BLaER1 treated with 17β-estradiol and CSF1 and Interleukin-3, amounts not matched to agents 10 nM and 100 nM (cell line): ENCODE results near the gene CHD2.

ENCODE experiments used
- H3K27ac ChIP-seq, 11 experiments: shearing (Covaris generic); formaldehyde crosslinking; 2 replicates each; pipeline ENCODE4 v1.8.1; 2022
- H3K27me3 ChIP-seq, 11 experiments: shearing (Covaris generic); formaldehyde crosslinking; 2 replicates each; pipeline ENCODE4 v1.8.1; 2022
- H3K36me3 ChIP-seq, 11 experiments: shearing (Covaris generic); formaldehyde crosslinking; 2 replicates each; pipeline ENCODE4 v1.8.1; 2022
- H3K4me1 ChIP-seq, 10 experiments: shearing (Covaris generic); formaldehyde crosslinking; 2 replicates each; pipeline ENCODE4 v1.8.1; 2022
- H3K4me2 ChIP-seq, 11 experiments: shearing (Covaris generic); formaldehyde crosslinking; 2 replicates each; pipeline ENCODE4 v1.8.1; 2022
- H3K4me3 ChIP-seq, 10 experiments: shearing (Covaris generic); formaldehyde crosslinking; 2 replicates each; pipeline ENCODE4 v1.8.1; 2022
- H3K9ac ChIP-seq, 11 experiments: shearing (Covaris generic); formaldehyde crosslinking; 2 replicates each; pipeline ENCODE4 v1.8.1; 2022
- H3K9me3 ChIP-seq, 11 experiments: shearing (Covaris generic); formaldehyde crosslinking; replicated peaks in 1 of 11; 2 replicates each; pipeline ENCODE4 v1.8.1; 2022
- H4K20me1 ChIP-seq, 11 experiments: shearing (Covaris generic); formaldehyde crosslinking; 2 replicates each; pipeline ENCODE4 v1.8.1; 2022
- Cebpa-rat ChIP-seq, 11 experiments: shearing (Covaris generic); IDR thresholded peaks; 2 replicates each; pipeline ENCODE4 v1.8.1; 2022

Gene CHD2

DNA sequence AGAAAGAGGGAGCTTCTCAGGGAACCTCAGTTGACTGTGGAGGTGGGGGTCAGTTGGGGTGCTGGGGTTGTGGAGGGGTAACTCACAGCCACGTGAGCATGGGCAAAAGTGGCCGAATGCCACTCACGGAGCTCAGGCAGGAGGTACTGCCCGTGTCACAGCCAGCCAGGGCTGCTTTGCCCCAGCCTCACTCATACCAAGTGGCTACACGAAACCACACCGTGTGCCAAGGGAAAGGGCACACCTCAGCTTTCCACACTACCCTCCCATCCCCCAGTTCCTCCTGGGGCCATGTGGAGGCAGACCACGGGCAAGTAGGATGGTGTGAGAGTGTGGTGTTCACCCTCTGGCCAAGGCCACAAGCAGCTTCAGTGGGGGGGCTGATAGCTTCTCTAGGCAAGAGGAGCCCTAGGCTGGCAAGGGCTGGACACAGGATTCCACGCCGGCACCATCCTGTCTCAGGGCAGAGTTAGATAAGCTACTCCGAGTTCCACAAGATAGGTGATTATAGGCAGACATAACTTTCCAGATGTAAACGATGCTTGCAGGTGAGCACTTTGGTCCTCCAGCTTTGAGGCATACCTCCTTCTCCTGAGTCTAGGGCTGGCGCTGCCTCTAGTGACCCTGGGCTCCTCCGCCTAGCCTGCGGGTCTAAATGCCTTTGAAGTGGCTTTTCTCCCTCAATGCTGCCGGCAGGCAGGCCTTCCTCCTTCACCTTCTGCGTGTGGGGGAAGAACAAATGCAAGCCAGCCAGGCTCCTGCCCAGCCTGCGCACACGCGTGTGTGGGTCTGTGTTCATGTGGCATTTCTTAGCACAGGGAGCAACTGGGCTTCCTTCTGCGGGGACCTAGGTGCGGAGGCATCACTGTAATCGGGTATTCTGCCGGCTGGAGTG is 163.9 kb downstream of the CHD2 start:
- peak overlapping the region in 3 of 11 experiments; percentile 0 to 31 (median 25); a peak in 3 of 22 replicates for H3K9ac ChIP-seq
- H3K27ac ChIP-seq, result peak overlapping the region in 2 of 11 experiments; percentile 8 to 38; a peak in 2 of 22 replicates
- no peak overlapping the region for H3K4me3 ChIP-seq
- H3K4me1 ChIP-seq, result peaks cover 6 to 80% (median 55%) of the 10 kb centered on the region in 10 experiments; a peak in 18 of 20 replicates
- H3K4me2 ChIP-seq, result peak overlapping the region; percentile 20 to 82 (median 69); a peak in 20 of 22 replicates
- peaks cover 0 to 16% (median 0%) of the 10 kb centered on the region in 11 experiments; a peak in 3 of 22 replicates for H3K27me3 ChIP-seq
- H3K9me3 ChIP-seq, result no peaks in the 10 kb centered on the region
- no peak for TF ChIP-seq Cebpa-rat (IDR thresholded peaks at IDR 0.05)
- H3K36me3 ChIP-seq, result peaks cover 0 to 76% (median 25%) of the 10 kb centered on the region in 11 experiments; a peak in 14 of 22 replicates
- H4K20me1 ChIP-seq, result peaks cover 0 to 98% (median 6%) of the 10 kb centered on the region in 11 experiments; a peak in 10 of 22 replicates

DNA sequence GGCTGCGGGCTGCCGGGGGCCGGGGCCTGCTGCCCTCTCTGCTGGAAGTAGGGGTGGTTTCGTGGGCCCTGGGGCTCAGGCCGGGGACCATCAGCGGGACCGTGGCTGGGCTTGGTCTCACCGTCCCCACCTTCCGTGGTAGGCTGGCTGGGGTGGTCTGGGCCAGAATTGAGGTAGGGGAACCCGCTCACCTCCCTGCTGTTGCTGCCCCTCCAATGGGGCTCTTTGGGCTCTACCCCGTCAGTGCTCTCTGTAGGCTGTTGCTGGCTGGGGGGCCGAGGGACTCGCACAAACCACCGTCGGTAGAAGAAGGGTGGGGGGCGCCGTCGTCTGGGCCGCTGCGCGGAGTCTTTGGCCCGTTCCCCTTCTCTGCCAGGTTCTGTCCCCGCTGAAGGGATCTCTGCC is 165.5 kb downstream of the CHD2 start:
- H3K36me3 ChIP-seq, result peaks cover 0 to 76% (median 24%) of the 10 kb centered on the region in 11 experiments; a peak in 13 of 22 replicates
- peaks cover 0 to 16% (median 0%) of the 10 kb centered on the region in 11 experiments; a peak in 3 of 22 replicates for H3K27me3 ChIP-seq
- no peak overlapping the region; a peak in 2 of 22 replicates for H3K9ac ChIP-seq
- H4K20me1 ChIP-seq, result peaks cover 0 to 98% (median 4%) of the 10 kb centered on the region in 11 experiments; a peak in 10 of 22 replicates
- no peak for TF ChIP-seq Cebpa-rat (IDR thresholded peaks at IDR 0.05)
- peak overlapping the region in 2 of 11 experiments; percentile 14 to 34; a peak in 2 of 22 replicates for H3K27ac ChIP-seq
- H3K9me3 ChIP-seq, result no peaks in the 10 kb centered on the region
- no peak overlapping the region for H3K4me3 ChIP-seq
- peaks cover 6 to 76% (median 53%) of the 10 kb centered on the region in 10 experiments; a peak in 18 of 20 replicates for H3K4me1 ChIP-seq
- peak overlapping the region in 7 of 11 experiments; percentile 63 to 82 (median 70); a peak in 11 of 22 replicates for H3K4me2 ChIP-seq

GRCh38 chr15:93066224-93066681 is 166.1 kb downstream of the CHD2 start:
- Histone ChIP-seq H3K27me3 (peaks cover 0 to 16% (median 0%) of the 10 kb centered on the region in 11 experiments; a peak in 3 of 22 replicates), H3K4me3 (no peak overlapping the region), H3K4me2 (peak overlapping the region in 1 of 11 experiments; percentile 69; a peak in 2 of 22 replicates), H4K20me1 (peaks cover 0 to 98% (median 1%) of the 10 kb centered on the region in 11 experiments; a peak in 9 of 22 replicates), H3K9me3 (no peaks in the 10 kb centered on the region), H3K4me1 (peaks cover 6 to 75% (median 49%) of the 10 kb centered on the region in 10 experiments; a peak in 18 of 20 replicates), H3K27ac (peak overlapping the region in 2 of 11 experiments; percentile 14 to 34; a peak in 1 of 22 replicates), H3K36me3 (peaks cover 0 to 76% (median 24%) of the 10 kb centered on the region in 11 experiments; a peak in 13 of 22 replicates), H3K9ac (no peak overlapping the region)
- no peak for TF ChIP-seq Cebpa-rat (IDR thresholded peaks at IDR 0.05)

DNA sequence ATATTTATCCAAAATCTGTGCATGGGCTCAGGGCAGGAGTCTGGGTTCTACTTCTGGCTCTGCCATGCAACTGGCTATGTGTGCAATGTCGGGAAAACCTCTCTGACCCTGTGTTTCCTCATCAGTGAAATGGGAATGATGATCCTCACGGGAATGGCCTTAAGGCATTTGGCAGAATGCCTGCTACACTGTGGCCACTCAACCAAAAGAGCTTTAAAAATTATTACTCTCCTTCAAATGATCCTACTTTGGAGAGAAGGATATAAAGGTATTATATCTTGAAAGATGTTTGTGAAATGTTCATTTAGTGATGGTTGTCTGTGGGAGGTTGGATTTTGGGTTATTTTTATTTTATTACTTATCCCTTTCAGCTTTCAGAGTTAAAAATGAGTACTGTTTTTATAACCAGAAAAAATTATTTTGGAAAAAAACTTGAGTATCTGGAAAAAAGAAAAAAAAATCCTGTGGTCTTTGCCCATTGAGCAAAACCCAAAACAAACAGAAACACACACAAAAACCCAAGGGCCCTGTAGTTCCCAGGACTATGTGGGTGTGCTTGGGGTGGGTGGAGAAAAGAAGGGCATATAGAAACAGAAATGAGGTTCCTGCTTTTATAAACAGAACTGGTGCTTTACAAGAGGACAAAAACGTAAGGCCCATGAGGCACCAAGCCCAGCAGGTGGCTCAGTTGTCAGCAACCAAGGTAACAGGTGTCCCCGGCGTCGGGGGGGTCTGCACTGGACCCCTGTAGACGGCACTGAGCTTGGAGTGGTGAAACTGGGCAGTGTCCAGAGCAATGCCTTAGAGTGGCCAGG is 166.9 kb downstream of the CHD2 start:
- Histone ChIP-seq H3K27me3 (peaks cover 0 to 17% (median 0%) of the 10 kb centered on the region in 11 experiments; a peak in 3 of 22 replicates), H3K9me3 (no peaks in the 10 kb centered on the region), H4K20me1 (peaks cover 0 to 99% (median 0%) of the 10 kb centered on the region in 11 experiments; a peak in 8 of 22 replicates), H3K4me2 (peak overlapping the region in 1 of 11 experiments; percentile 2; a peak in 1 of 22 replicates), H3K36me3 (peaks cover 0 to 83% (median 24%) of the 10 kb centered on the region in 11 experiments; a peak in 13 of 22 replicates), H3K4me3 (no peak overlapping the region), H3K9ac (0 out of 22 replicates have a peak overlapping the region, but pooled peaks of 1 of the 11 experiments have one; percentile 5), H3K4me1 (peaks cover 0 to 75% (median 49%) of the 10 kb centered on the region in 10 experiments; a peak in 18 of 20 replicates), H3K27ac (no peak overlapping the region)
- no peak for TF ChIP-seq Cebpa-rat (IDR thresholded peaks at IDR 0.05)

DNA sequence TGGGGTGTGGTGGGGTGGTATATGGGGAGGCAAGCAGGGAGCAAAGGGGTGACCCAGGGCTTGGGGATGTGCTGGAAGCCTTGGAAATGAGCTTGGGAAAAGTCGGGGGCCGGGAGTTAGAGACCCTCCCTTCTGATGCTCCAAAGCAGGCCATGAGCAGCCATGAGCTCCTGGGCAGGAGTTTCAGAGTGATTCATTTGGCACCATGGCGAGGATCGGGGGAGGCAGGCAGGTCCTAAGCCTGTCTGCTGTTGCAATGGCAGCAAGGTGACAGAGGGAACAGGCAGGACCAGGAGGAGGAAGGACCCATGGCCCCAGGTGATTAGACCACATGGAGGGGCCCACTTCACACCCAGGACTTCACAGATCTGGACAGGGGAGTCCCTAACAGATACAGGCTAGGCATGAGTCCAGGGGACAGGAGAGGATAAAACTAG is 167.5 kb downstream of the CHD2 start:
- no peak for TF ChIP-seq Cebpa-rat (IDR thresholded peaks at IDR 0.05)
- H3K27me3 ChIP-seq, result peaks cover 0 to 23% (median 0%) of the 10 kb centered on the region in 11 experiments; a peak in 3 of 22 replicates
- H3K4me1 ChIP-seq, result peaks cover 0 to 75% (median 46%) of the 10 kb centered on the region in 10 experiments; a peak in 18 of 20 replicates
- 0 out of 22 replicates have a peak overlapping the region, but pooled peaks of 1 of the 11 experiments have one; percentile 5 for H3K9ac ChIP-seq
- peaks cover 0 to 99% (median 0%) of the 10 kb centered on the region in 11 experiments; a peak in 8 of 22 replicates for H4K20me1 ChIP-seq
- no peaks in the 10 kb centered on the region for H3K9me3 ChIP-seq
- H3K4me3 ChIP-seq, result no peak overlapping the region
- peak overlapping the region in 1 of 11 experiments; percentile 2; a peak in 1 of 22 replicates for H3K4me2 ChIP-seq
- H3K36me3 ChIP-seq, result peaks cover 0 to 83% (median 24%) of the 10 kb centered on the region in 11 experiments; a peak in 13 of 22 replicates
- H3K27ac ChIP-seq, result no peak overlapping the region

- Histone ChIP-seq H3K27ac (no peak overlapping the region), H3K27me3 (peaks cover 0 to 27% (median 0%) of the 10 kb centered on the region in 11 experiments; a peak in 5 of 22 replicates), H3K36me3 (peaks cover 0 to 77% (median 24%) of the 10 kb centered on the region in 11 experiments; a peak in 13 of 22 replicates), H3K9me3 (no peaks in the 10 kb centered on the region), H3K9ac (no peak overlapping the region), H4K20me1 (peaks cover 0 to 99% (median 0%) of the 10 kb centered on the region in 11 experiments; a peak in 9 of 22 replicates), H3K4me3 (no peak overlapping the region), H3K4me2 (0 out of 22 replicates have a peak overlapping the region, but pooled peaks of 1 of the 11 experiments have one; percentile 2), H3K4me1 (peaks cover 5 to 75% (median 42%) of the 10 kb centered on the region in 10 experiments; a peak in 19 of 20 replicates)
- TF ChIP-seq Cebpa-rat (IDR thresholded peaks at IDR 0.05), result no peak
These were observed 168.6 kb downstream of the CHD2 start for GRCh38 chr15:93068581-93069199.

DNA sequence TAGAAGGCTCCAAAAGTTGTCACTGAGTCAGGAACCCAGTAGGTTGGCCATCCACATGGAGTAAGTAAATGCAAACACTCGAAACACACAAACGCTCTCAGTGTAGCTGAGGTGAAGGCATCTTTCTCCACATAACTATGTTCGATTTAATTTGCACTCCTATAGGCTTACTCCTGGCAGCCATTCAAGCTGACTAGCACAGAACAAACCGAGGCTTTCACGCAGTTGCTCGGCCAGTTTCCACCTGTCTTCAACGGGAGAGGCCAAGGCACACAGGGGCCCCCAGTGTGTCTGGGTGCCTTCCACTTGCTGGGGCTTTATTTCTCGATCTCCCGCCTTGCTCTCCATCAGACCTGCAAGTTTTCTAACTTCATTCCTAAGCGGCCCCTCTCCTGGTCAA is 170.0 kb downstream of the CHD2 start:
- no peak overlapping the region for H3K9ac ChIP-seq
- H4K20me1 ChIP-seq, result peaks cover 0 to 99% (median 0%) of the 10 kb centered on the region in 11 experiments; a peak in 9 of 22 replicates
- TF ChIP-seq Cebpa-rat (IDR thresholded peaks at IDR 0.05), result no peak
- peaks cover 5 to 75% (median 40%) of the 10 kb centered on the region in 10 experiments; a peak in 18 of 20 replicates for H3K4me1 ChIP-seq
- H3K27ac ChIP-seq, result no peak overlapping the region
- H3K4me2 ChIP-seq, result no peak overlapping the region
- no peak overlapping the region for H3K4me3 ChIP-seq
- H3K36me3 ChIP-seq, result peaks cover 0 to 67% (median 24%) of the 10 kb centered on the region in 11 experiments; a peak in 13 of 22 replicates
- H3K27me3 ChIP-seq, result peaks cover 0 to 31% (median 0%) of the 10 kb centered on the region in 11 experiments; a peak in 5 of 22 replicates
- no peaks in the 10 kb centered on the region for H3K9me3 ChIP-seq
